Ovary (tissue), 9 donors: Measurements from ENCODE around the gene PRSS2. TPM values are rescaled to one million over a fixed set of nuclear protein-coding genes. Genes with fewer than 3 reads are reported as not detected.
"Not testable (repeated sequence)": the region's sequence is repeated elsewhere in the genome, so short reads cannot be mapped to it uniquely, and the experiment has no call there.

ENCODE experiments used
- DNase-seq, 5 donors: peaks; one replicate each; pipeline ENCODE4 v3.0.0-alpha.2; 2019 to 2020
- H3K27ac ChIP-seq, 2 donors: fragments of 200-600 bp; one replicate each; pipeline versions ENCODE4 v1.5.1 to v1.8.0; 2019 to 2022
- H3K27me3 ChIP-seq: fragments of 200-600 bp; one replicate; pipeline ENCODE4 v1.8.0; 2022
- H3K36me3 ChIP-seq: fragments of 200-600 bp; sonication (generic); one replicate; pipeline ENCODE4 v1.5.1; 2019
- H3K4me1 ChIP-seq: one replicate; pipeline ENCODE4 v1.8.1; 2013; ENCODE audit warnings: mild to moderate bottlenecking, moderate library complexity; ENCODE audit not compliant: insufficient read depth
- H3K4me3 ChIP-seq: fragments of 200-600 bp; sonication (generic); one replicate; pipeline ENCODE4 v1.5.1; 2017
- H3K9me3 ChIP-seq, 2 donors: fragments of 200-600 bp in 1 of 2; sonication (generic) in 1 of 2; one replicate each; pipeline versions ENCODE4 v1.5.1 to v1.8.1; 2013 to 2019; ENCODE audit warnings: mild to moderate bottlenecking in 1 of 2, moderate library complexity in 1 of 2
- CTCF ChIP-seq, 3 donors: fragments of 450-650 bp in 2 of 3; fragments of 200-600 bp in 1 of 3; IDR thresholded peaks; one replicate each; pipeline versions ENCODE4 v1.5.1 to v1.8.0; 2016 to 2022; ENCODE audit warnings: antibody characterized with exemption in 3 of 3, mild to moderate bottlenecking in 1 of 3
- EP300 ChIP-seq: sonication (generic); formaldehyde crosslinking; IDR thresholded peaks from one replicate; pipeline ENCODE4 v1.6.1; 2017; ENCODE audit warnings: antibody characterized with exemption
- POLR2A ChIP-seq: fragments of 450-650 bp; IDR thresholded peaks from one replicate; pipeline ENCODE4 v1.6.1; 2017; ENCODE audit warnings: antibody characterized with exemption, mild to moderate bottlenecking, moderate library complexity
- WGBS, 3 donors: extraction: QIAGEN DNeasy Blood & Tissue Kit in 1 of 3; methylation state at CpG; one replicate each; pipeline versions ENCODE4 v1.1.5 to v1.1.7; 2013 to 2017; 5-methylcytosine and 5-hydroxymethylcytosine counted together
- intact Hi-C, 4 donors: fragments of 100-400 bp; cut with DNase I; formaldehyde crosslinking; loops; one replicate each; pipeline versions ENCODE4 v1.11.0 to v1.15.1; 2022 to 2023
- polyA plus RNA-seq, 2 donors: library from polyadenylated mRNA; stranded (reverse); fragments of 200-250 nt in 1 of 2; fragments of 350-450 nt in 1 of 2; fragmentation: Illumina TruSeq in 1 of 2; extraction: RNeasy Lipid Tissue Mini Kit (QIAGEN cat#74804) in 1 of 2; gene quantifications; one replicate each; pipeline ENCODE4 v1.2.3, GENCODE V29; 2013 to 2014
- total RNA-seq, 7 donors: library from RNA; depleted of rRNA in 2 of 7; stranded (reverse); fragments of >200 nt in 2 of 7; fragmentation: NEBNext Ultra II Directional in 3 of 7; extraction: Animal tissue kit (Norgen Biotek cat#: 25700) in 3 of 7; gene quantifications; one replicate each; pipeline versions ENCODE4 v1.1.0 to v1.2.4, GENCODE V29; 2016 to 2023
- donor health status: DM: no; HTN: no; CAD: no; lungs with moderate emphysema.
- donor health status: DM: no; HTN: no; CAD: no.
- donor health status: Bipolar disorder and iron deficiency.
- donor health status: DM: yes; HTN: yes; CAD: no.
- donor health status: DM: no; HTN: no; CAD: no.
- donor health status: DM: yes; HTN: yes; CAD: no.

Gene PRSS2
- total and polyA plus RNA-seq, 9 donors = 1.4 to 90.0 (median 4.3) TPM; not detected in 3

GRCh38 chr7:142739923-142740492 is 30.8 kb upstream of the PRSS2 start:
- Histone ChIP-seq H3K9me3 (no peaks in the 10 kb centered on the region), H3K27me3 (no peaks in the 10 kb centered on the region), H3K27ac (no peak overlapping the region), H3K4me3 (no peak overlapping the region), H3K4me1 (peaks cover 1% of the 10 kb centered on the region), H3K36me3 (no peaks in the 10 kb centered on the region)
- intact Hi-C loops = no loop called here
- TF ChIP-seq CTCF (IDR thresholded peaks at IDR 0.05) (no peak), EP300 (no peak), POLR2A (no peak)
- DNase-seq = no peak
- 75 to 86% (median 81%) methylated on average over 2 of the region's 2 CpGs for WGBS, 3 donors

- intact Hi-C loops = no loop called here
- H3K27ac ChIP-seq = no peak overlapping the region
- H3K36me3 ChIP-seq = no peaks in the 10 kb centered on the region
- TF ChIP-seq CTCF (IDR thresholded peaks at IDR 0.05) = no peak
- no peak for TF ChIP-seq POLR2A
- no peak for TF ChIP-seq EP300
- 87 to 94% (median 87%) methylated on average over 5 of the region's 5 CpGs for WGBS, 3 donors
- no peak for DNase-seq
- peaks cover 1% of the 10 kb centered on the region for H3K4me1 ChIP-seq
- H3K9me3 ChIP-seq = no peaks in the 10 kb centered on the region
- no peaks in the 10 kb centered on the region for H3K27me3 ChIP-seq
- no peak overlapping the region for H3K4me3 ChIP-seq
Measured at GRCh38 chr7:142740786-142741185, 30.0 kb upstream of the PRSS2 start.

GRCh38 chr7:142741932-142742331 is 28.8 kb upstream of the PRSS2 start:
- H3K36me3 ChIP-seq, H3K9me3 ChIP-seq, H3K4me3 ChIP-seq, H3K27me3 ChIP-seq, intact Hi-C loops, H3K4me1 ChIP-seq, H3K27ac ChIP-seq: not testable (repeated sequence)
- peak in 3 of 5 donors; percentile 25 to 53 (median 26) for DNase-seq

GRCh38 chr7:142745091-142745635 is 25.6 kb upstream of the PRSS2 start:
- H3K4me3 ChIP-seq = no peak overlapping the region

More at GRCh38 chr7:142745091-142745635, 25.6 kb upstream of the PRSS2 start:
- 19 to 39% (median 30%) methylated on average over 1 of the region's 1 CpG for WGBS, 3 donors
- no peak for DNase-seq
- H3K27me3 ChIP-seq = no peaks in the 10 kb centered on the region
- peaks cover 1% of the 10 kb centered on the region for H3K4me1 ChIP-seq
- intact Hi-C loops = no loop called here
- H3K36me3 ChIP-seq = no peaks in the 10 kb centered on the region
- no peaks in the 10 kb centered on the region for H3K9me3 ChIP-seq
- TF ChIP-seq POLR2A (no peak), EP300 (no peak), CTCF (IDR thresholded peaks at IDR 0.05) (no peak)
- no peak overlapping the region for H3K27ac ChIP-seq
